K562 (cell line): Measurements from ENCODE around the gene DYRK1B.

Source experiments
- ATF7 ChIP-seq: fragments of 450-650 bp; IDR thresholded peaks from 2 replicates; pipeline ENCODE4 v1.7.1; 2014; ENCODE audit warnings: mild to moderate bottlenecking, moderate library complexity
- SMARCE1 ChIP-seq: fragments of 450-650 bp; IDR thresholded peaks from 2 replicates; pipeline ENCODE4 v1.7.1; 2016; ENCODE audit warnings: mild to moderate bottlenecking
- SOX6 ChIP-seq: fragments of 450-650 bp; IDR thresholded peaks from 2 replicates; pipeline ENCODE4 v1.6.1; 2014; ENCODE audit warnings: mild to moderate bottlenecking
- TAF1 ChIP-seq: IDR thresholded peaks from 2 replicates; pipeline ENCODE4 v1.6.1; 2011; ENCODE audit warnings: mild to moderate bottlenecking, low read length, moderate library complexity; ENCODE audit not compliant: insufficient read depth, control insufficient read depth, severe bottlenecking; ENCODE audit errors: extremely low read depth

- TF ChIP-seq SOX6: no peak
- no peak for TF ChIP-seq ATF7
- TF ChIP-seq TAF1: no peak
- no peak for TF ChIP-seq SMARCE1
These were observed 26.1 kb downstream of the DYRK1B start for GRCh38 chr19:39807846-39808364.
